KG1 (cell line): ENCODE results near the gene TMEM14A.

Experiments
- DNase-seq: peaks from one replicate; lab custom pipeline; 2025; lab: John Stamatoyannopoulos, UW

TMEM14A gene

DNA sequence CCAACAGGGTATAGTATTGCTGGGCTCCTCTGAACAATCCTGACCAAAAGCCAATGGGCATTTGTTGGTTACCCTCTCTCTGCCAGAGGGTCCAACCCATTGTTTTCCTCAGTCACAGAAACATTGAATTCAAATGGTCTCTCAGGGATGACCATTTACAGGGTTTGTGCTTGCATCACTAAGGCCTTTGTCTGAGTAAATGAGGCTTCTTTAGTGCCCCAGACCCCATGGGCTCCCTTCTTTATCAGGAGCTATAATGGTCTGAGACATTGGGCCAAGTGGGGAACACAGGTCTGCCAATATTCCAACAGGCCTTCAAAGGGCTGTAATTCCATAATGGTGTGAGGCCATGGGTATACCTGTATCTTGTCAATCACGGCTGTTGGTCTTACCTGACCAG is 65.2 kb downstream of the TMEM14A start:
- no peak for DNase-seq
